ENCODE results near the gene SNRPA.

Gene SNRPA

DNA sequence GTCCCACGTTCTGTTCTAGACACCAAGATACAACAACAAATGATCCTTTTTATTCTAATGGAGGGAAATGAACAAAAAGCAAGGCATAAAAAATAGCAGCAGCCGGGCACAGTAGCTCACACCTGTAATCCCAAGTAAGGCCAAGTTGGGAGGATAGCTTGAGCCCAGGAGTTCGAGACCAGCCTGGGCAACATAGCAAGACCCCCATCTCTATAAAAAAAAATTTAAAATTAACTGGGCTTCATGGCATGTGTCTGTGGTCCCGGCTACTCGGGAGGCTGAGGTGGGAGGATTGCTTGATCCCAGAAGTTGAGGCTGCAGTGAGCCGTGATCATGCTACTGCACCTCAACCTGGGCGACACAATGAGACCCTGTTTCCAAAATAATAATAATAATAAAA is 25.4 kb downstream of the SNRPA start:
- TF ChIP-seq, protein P1, sequence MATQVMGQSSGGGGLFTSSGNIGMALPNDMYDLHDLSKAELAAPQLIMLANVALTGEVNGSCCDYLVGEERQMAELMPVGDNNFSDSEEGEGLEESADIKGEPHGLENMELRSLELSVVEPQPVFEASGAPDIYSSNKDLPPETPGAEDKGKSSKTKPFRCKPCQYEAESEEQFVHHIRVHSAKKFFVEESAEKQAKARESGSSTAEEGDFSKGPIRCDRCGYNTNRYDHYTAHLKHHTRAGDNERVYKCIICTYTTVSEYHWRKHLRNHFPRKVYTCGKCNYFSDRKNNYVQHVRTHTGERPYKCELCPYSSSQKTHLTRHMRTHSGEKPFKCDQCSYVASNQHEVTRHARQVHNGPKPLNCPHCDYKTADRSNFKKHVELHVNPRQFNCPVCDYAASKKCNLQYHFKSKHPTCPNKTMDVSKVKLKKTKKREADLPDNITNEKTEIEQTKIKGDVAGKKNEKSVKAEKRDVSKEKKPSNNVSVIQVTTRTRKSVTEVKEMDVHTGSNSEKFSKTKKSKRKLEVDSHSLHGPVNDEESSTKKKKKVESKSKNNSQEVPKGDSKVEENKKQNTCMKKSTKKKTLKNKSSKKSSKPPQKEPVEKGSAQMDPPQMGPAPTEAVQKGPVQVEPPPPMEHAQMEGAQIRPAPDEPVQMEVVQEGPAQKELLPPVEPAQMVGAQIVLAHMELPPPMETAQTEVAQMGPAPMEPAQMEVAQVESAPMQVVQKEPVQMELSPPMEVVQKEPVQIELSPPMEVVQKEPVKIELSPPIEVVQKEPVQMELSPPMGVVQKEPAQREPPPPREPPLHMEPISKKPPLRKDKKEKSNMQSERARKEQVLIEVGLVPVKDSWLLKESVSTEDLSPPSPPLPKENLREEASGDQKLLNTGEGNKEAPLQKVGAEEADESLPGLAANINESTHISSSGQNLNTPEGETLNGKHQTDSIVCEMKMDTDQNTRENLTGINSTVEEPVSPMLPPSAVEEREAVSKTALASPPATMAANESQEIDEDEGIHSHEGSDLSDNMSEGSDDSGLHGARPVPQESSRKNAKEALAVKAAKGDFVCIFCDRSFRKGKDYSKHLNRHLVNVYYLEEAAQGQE (IDR thresholded peaks at IDR 0.05; ENCODE audit: insufficient read depth in 1 of 2, low read depth in 2 of 2, low read length in 2 of 2): no peak
- TF ChIP-seq SIN3A (IDR thresholded peaks at IDR 0.05; ENCODE audit: borderline replicate concordance, insufficient read depth, low read length): no peak
- TF ChIP-seq FOXP2 (optimal IDR thresholded peaks at IDR 0.05; ENCODE audit: borderline replicate concordance, extremely low read depth, extremely low read length, insufficient read depth): no peak
- TF ChIP-seq TAF1 (IDR thresholded peaks at IDR 0.05; ENCODE audit: borderline replicate concordance, insufficient read depth, low read length): no peak
- no peak for TF ChIP-seq POLR2AphosphoS5 (IDR thresholded peaks at IDR 0.05; ENCODE audit: low read depth, low read length)

DNA sequence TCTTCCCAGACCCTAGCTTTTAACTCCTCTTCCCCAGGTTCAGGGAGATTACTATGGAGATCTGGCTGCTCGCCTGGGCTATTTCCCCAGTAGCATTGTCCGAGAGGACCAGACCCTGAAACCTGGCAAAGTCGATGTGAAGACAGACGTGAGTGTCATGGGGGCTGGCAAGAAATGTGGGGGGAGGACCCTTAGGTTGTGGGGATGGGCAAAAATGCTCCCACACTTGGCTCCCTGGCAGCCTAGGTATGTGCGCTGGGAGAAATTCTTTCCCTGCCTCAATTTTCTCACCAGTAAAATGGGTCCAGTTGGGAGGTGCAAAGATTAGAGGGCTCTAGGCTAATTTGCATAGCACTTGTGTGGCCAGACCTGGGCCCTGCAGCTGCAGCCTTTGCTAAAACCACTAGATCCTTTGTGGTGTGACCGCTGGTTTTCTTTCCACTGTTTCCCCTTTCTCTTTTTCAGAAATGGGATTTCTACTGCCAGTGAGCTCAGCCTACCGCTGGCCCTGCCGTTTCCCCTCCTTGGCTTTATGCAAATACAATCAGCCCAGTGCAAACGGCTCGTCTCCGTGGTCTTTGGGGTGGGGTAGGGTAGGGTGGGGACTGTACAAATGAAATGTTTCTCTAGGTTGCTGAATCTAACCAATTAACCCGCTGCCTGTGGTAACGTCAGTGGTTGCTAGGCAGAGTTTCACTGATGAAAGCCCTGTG is 26.1 kb downstream of the SNRPA start:
- no peak for TF ChIP-seq SIN3A (IDR thresholded peaks at IDR 0.05; ENCODE audit: borderline replicate concordance, insufficient read depth, low read length)
- no peak; the same call in 1 of the 2 replicates for TF ChIP-seq TAF1 (IDR thresholded peaks at IDR 0.05; ENCODE audit: borderline replicate concordance, insufficient read depth, low read length)
- TF ChIP-seq FOXP2 (optimal IDR thresholded peaks at IDR 0.05; ENCODE audit: borderline replicate concordance, extremely low read depth, extremely low read length, insufficient read depth): no peak
- TF ChIP-seq, protein P1 (IDR thresholded peaks at IDR 0.05; ENCODE audit: insufficient read depth in 1 of 2, low read depth in 2 of 2, low read length in 2 of 2): no peak
- no peak for TF ChIP-seq POLR2AphosphoS5 (IDR thresholded peaks at IDR 0.05; ENCODE audit: low read depth, low read length)

DNA sequence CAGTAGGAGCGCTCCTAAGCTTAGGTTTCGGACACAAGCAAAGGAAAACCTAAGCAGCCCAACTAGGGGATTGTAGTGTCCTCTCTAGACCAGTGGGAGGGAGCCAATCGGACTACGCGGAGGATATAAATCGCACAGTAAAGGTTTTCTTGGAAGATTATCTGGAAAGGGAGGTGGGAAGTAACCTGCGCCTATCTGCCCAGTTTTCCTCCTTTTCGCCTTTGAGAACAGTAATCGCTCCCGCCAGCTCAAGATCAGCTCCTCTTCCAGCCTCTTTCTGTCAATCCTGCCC is 26.6 kb downstream of the SNRPA start:
- no peak for TF ChIP-seq FOXP2 (optimal IDR thresholded peaks at IDR 0.05; ENCODE audit: borderline replicate concordance, extremely low read depth, extremely low read length, insufficient read depth)
- peak; percentile 43; the same call in 1 of the 2 replicates for TF ChIP-seq TAF1 (IDR thresholded peaks at IDR 0.05; ENCODE audit: borderline replicate concordance, insufficient read depth, low read length)
- no peak; the same call in 1 of the 2 replicates for TF ChIP-seq SIN3A (IDR thresholded peaks at IDR 0.05; ENCODE audit: borderline replicate concordance, insufficient read depth, low read length)
- TF ChIP-seq, protein P1 (IDR thresholded peaks at IDR 0.05; ENCODE audit: insufficient read depth in 1 of 2, low read depth in 2 of 2, low read length in 2 of 2): 0 out of 4 replicates have a peak, but pooled peaks of 1 of the 2 experiments have one; percentile 16
- 0 out of 2 replicates have a peak, but pooled peaks have one; percentile 55 for TF ChIP-seq POLR2AphosphoS5 (IDR thresholded peaks at IDR 0.05; ENCODE audit: low read depth, low read length)

DNA sequence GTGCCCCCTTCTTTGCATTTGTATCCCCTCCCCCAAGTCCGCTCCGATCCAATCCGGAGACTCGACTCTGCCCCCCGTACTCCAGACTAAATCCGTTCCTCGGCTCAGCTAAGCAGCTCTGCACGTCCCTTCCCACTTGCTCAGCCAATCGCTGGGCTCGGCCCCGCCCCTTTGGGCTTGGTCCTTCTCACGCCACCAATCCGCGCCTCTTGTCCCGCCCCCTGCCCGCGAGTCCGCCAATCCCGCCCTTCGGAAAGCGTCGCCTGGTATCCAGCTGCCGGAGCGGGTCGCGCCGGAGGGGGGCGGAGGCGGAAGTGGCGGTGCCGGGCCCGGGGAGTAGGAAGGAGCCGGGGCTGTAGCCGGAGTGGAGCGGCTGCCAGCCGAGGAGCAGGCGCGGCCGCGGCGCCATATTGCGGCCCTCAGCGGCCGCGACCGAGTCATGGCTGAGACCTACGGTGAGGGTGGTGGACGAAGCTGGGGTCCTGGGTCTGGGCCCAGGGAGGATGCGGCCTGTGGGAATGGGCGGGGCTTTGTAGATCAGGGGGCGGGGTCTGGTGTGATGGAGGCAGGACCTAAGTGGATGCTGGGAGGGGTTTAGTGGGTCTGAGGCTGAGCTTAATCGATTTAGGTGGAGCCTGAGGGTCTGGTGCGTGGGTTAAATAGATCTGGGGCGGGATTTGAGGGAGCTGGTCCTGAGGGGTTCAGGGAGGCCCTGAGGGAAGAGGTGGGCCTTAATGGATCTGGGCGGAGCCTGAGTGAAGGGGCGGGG is 27.1 kb downstream of the SNRPA start, which contains the start of gene RAB4B:
Gene RAB4B (plus strand): TSS at position 311 of the 769 bp plus-strand sequence. CDS start 129 bp downstream, at position 440.
- TF ChIP-seq FOXP2 (optimal IDR thresholded peaks at IDR 0.05; ENCODE audit: borderline replicate concordance, extremely low read depth, extremely low read length, insufficient read depth): peak; percentile 53
- TF ChIP-seq POLR2AphosphoS5 (IDR thresholded peaks at IDR 0.05; ENCODE audit: low read depth, low read length): no peak
- TF ChIP-seq TAF1 (IDR thresholded peaks at IDR 0.05; ENCODE audit: borderline replicate concordance, insufficient read depth, low read length): no peak
- TF ChIP-seq SIN3A (IDR thresholded peaks at IDR 0.05; ENCODE audit: borderline replicate concordance, insufficient read depth, low read length): peak; percentile 60; the same call in 1 of the 2 replicates
- TF ChIP-seq, protein P1 (IDR thresholded peaks at IDR 0.05; ENCODE audit: insufficient read depth in 1 of 2, low read depth in 2 of 2, low read length in 2 of 2): no peak

Measured in PFSK-1 (cell line).